ENCODE data around the gene C19orf73.

C19orf73 gene

GRCh38 chr19:49136771-49137171, 17.8 kb upstream of the C19orf73 start:
- Histone ChIP-seq H3K79me1 (ENCODE audit: low read length) (no peaks in the 10 kb centered on the region), H4K12ac (ENCODE audit: low read depth, low read length) (no peak overlapping the region), H3K9me3 (ENCODE audit: insufficient read depth, low read depth, low read length) (peaks cover 12% of the 10 kb centered on the region), H2BK120ac (ENCODE audit: insufficient read depth, low read length, poor library complexity) (no peak overlapping the region), H3K27ac (ENCODE audit: low read depth, low read length) (no peak overlapping the region), H3K18ac (ENCODE audit: low read length) (no peak overlapping the region), H3K79me2 (ENCODE audit: control insufficient read depth, insufficient read depth, low read length, poor library complexity) (no peaks in the 10 kb centered on the region), H3K4me2 (ENCODE audit: low read length) (no peak overlapping the region), H2AFZ (ENCODE audit: insufficient read depth, low read length, poor library complexity) (no peak overlapping the region), H3K9ac (ENCODE audit: low read length) (no peak overlapping the region), H4K91ac (ENCODE audit: low read depth, low read length) (no peak overlapping the region), H3K27me3 (ENCODE audit: insufficient read depth, low read length) (no peaks in the 10 kb centered on the region), H3K4ac (ENCODE audit: low read depth, low read length) (no peak overlapping the region), H4K8ac (ENCODE audit: low read depth, low read length) (no peak overlapping the region), H3K4me3 (ENCODE audit: low read depth, low read length) (no peak overlapping the region), H3K36me3 (ENCODE audit: control insufficient read depth in 1 of 2, insufficient read depth in 2 of 2, low read length in 2 of 2) (no peaks in the 10 kb centered on the region), H2BK5ac (ENCODE audit: low read depth, low read length, poor library complexity) (no peak overlapping the region), H3K14ac (ENCODE audit: low read length) (no peak overlapping the region), H3K23ac (ENCODE audit: low read length) (no peak overlapping the region), H3K4me1 (ENCODE audit: control insufficient read depth in 1 of 2, insufficient read depth in 2 of 2, low read length in 2 of 2) (no peaks in the 10 kb centered on the region), H2AK5ac (ENCODE audit: low read length) (no peak overlapping the region), H2BK12ac (ENCODE audit: low read length) (no peak overlapping the region)
- peak; percentile 73 to 79 for DNase-seq
- WGBS (ENCODE audit: extremely low coverage, insufficient coverage, insufficient read length) = no CpG with 5 or more reads among the region's 10 CpGs

- no peak for DNase-seq
- H3K9ac ChIP-seq (ENCODE audit: low read length) = no peak overlapping the region
- no peaks in the 10 kb centered on the region for H3K36me3 ChIP-seq (ENCODE audit: control insufficient read depth in 1 of 2, insufficient read depth in 2 of 2, low read length in 2 of 2)
These were observed 16.7 kb upstream of the C19orf73 start for GRCh38 chr19:49135686-49136085.

GRCh38 chr19:49133621-49134454, 14.9 kb upstream of the C19orf73 start:
- Histone ChIP-seq H2AK5ac (ENCODE audit: low read length) (no peak overlapping the region), H3K27ac (ENCODE audit: low read depth, low read length) (no peak overlapping the region), H4K8ac (ENCODE audit: low read depth, low read length) (no peak overlapping the region), H3K23ac (ENCODE audit: low read length) (no peak overlapping the region), H3K14ac (ENCODE audit: low read length) (no peak overlapping the region), H3K9me3 (ENCODE audit: insufficient read depth, low read depth, low read length) (peaks cover 19% of the 10 kb centered on the region), H4K91ac (ENCODE audit: low read depth, low read length) (no peak overlapping the region), H2BK120ac (ENCODE audit: insufficient read depth, low read length, poor library complexity) (no peak overlapping the region), H3K4me1 (ENCODE audit: control insufficient read depth in 1 of 2, insufficient read depth in 2 of 2, low read length in 2 of 2) (no peaks in the 10 kb centered on the region), H3K4me3 (ENCODE audit: low read depth, low read length) (no peak overlapping the region), H2BK12ac (ENCODE audit: low read length) (no peak overlapping the region), H4K12ac (ENCODE audit: low read depth, low read length) (no peak overlapping the region), H3K4me2 (ENCODE audit: low read length) (no peak overlapping the region), H2BK5ac (ENCODE audit: low read depth, low read length, poor library complexity) (no peak overlapping the region), H3K9ac (ENCODE audit: low read length) (no peak overlapping the region), H3K79me2 (ENCODE audit: control insufficient read depth, insufficient read depth, low read length, poor library complexity) (no peaks in the 10 kb centered on the region), H3K4ac (ENCODE audit: low read depth, low read length) (no peak overlapping the region), H3K79me1 (ENCODE audit: low read length) (no peaks in the 10 kb centered on the region), H2AFZ (ENCODE audit: insufficient read depth, low read length, poor library complexity) (no peak overlapping the region), H3K36me3 (ENCODE audit: control insufficient read depth in 1 of 2, insufficient read depth in 2 of 2, low read length in 2 of 2) (no peaks in the 10 kb centered on the region), H3K27me3 (ENCODE audit: insufficient read depth, low read length) (no peaks in the 10 kb centered on the region), H3K18ac (ENCODE audit: low read length) (no peak overlapping the region)
- DNase-seq = peak; percentile 36 to 45
- WGBS (ENCODE audit: extremely low coverage, insufficient coverage, insufficient read length) = no CpG with 5 or more reads among the region's 42 CpGs

More at GRCh38 chr19:49135686-49136085, 16.7 kb upstream of the C19orf73 start:
- no peaks in the 10 kb centered on the region for H3K79me2 ChIP-seq (ENCODE audit: control insufficient read depth, insufficient read depth, low read length, poor library complexity)
- no CpG with 5 or more reads among the region's 5 CpGs for WGBS (ENCODE audit: extremely low coverage, insufficient coverage, insufficient read length)
- H4K91ac ChIP-seq (ENCODE audit: low read depth, low read length) = no peak overlapping the region
- no peak overlapping the region for H2AK5ac ChIP-seq (ENCODE audit: low read length)
- no peak overlapping the region for H3K4ac ChIP-seq (ENCODE audit: low read depth, low read length)
- no peak overlapping the region for H2BK5ac ChIP-seq (ENCODE audit: low read depth, low read length, poor library complexity)
- no peak overlapping the region for H3K27ac ChIP-seq (ENCODE audit: low read depth, low read length)
- H2AFZ ChIP-seq (ENCODE audit: insufficient read depth, low read length, poor library complexity) = no peak overlapping the region
- H4K8ac ChIP-seq (ENCODE audit: low read depth, low read length) = no peak overlapping the region
- H2BK12ac ChIP-seq (ENCODE audit: low read length) = no peak overlapping the region
- no peak overlapping the region for H3K4me3 ChIP-seq (ENCODE audit: low read depth, low read length)
- no peak overlapping the region for H3K4me2 ChIP-seq (ENCODE audit: low read length)
- peaks cover 9% of the 10 kb centered on the region for H3K9me3 ChIP-seq (ENCODE audit: insufficient read depth, low read depth, low read length)
- no peak overlapping the region for H4K12ac ChIP-seq (ENCODE audit: low read depth, low read length)
- no peaks in the 10 kb centered on the region for H3K4me1 ChIP-seq (ENCODE audit: control insufficient read depth in 1 of 2, insufficient read depth in 2 of 2, low read length in 2 of 2)
- no peak overlapping the region for H3K23ac ChIP-seq (ENCODE audit: low read length)
- H2BK120ac ChIP-seq (ENCODE audit: insufficient read depth, low read length, poor library complexity) = no peak overlapping the region
- no peaks in the 10 kb centered on the region for H3K79me1 ChIP-seq (ENCODE audit: low read length)
- H3K18ac ChIP-seq (ENCODE audit: low read length) = no peak overlapping the region
- H3K14ac ChIP-seq (ENCODE audit: low read length) = no peak overlapping the region
- H3K27me3 ChIP-seq (ENCODE audit: insufficient read depth, low read length) = no peaks in the 10 kb centered on the region

- H3K79me2 ChIP-seq (ENCODE audit: control insufficient read depth, insufficient read depth, low read length, poor library complexity) = no peaks in the 10 kb centered on the region
- no peak overlapping the region for H2BK120ac ChIP-seq (ENCODE audit: insufficient read depth, low read length, poor library complexity)
- H2BK5ac ChIP-seq (ENCODE audit: low read depth, low read length, poor library complexity) = no peak overlapping the region
- H3K9me3 ChIP-seq (ENCODE audit: insufficient read depth, low read depth, low read length) = peaks cover 19% of the 10 kb centered on the region
- no peaks in the 10 kb centered on the region for H3K79me1 ChIP-seq (ENCODE audit: low read length)
- no peak overlapping the region for H3K18ac ChIP-seq (ENCODE audit: low read length)
- no peak overlapping the region for H2BK12ac ChIP-seq (ENCODE audit: low read length)
- no CpG with 5 or more reads among the region's 49 CpGs for WGBS (ENCODE audit: extremely low coverage, insufficient coverage, insufficient read length)
- no peak overlapping the region for H3K4ac ChIP-seq (ENCODE audit: low read depth, low read length)
- H3K23ac ChIP-seq (ENCODE audit: low read length) = no peak overlapping the region
- H2AK5ac ChIP-seq (ENCODE audit: low read length) = no peak overlapping the region
- no peak overlapping the region for H4K8ac ChIP-seq (ENCODE audit: low read depth, low read length)
- H3K9ac ChIP-seq (ENCODE audit: low read length) = no peak overlapping the region
- H3K14ac ChIP-seq (ENCODE audit: low read length) = no peak overlapping the region
- H2AFZ ChIP-seq (ENCODE audit: insufficient read depth, low read length, poor library complexity) = no peak overlapping the region
- no peak overlapping the region for H4K12ac ChIP-seq (ENCODE audit: low read depth, low read length)
- no peak for DNase-seq
- H4K91ac ChIP-seq (ENCODE audit: low read depth, low read length) = no peak overlapping the region
- peaks cover 0 to 2% of the 10 kb centered on the region in 2 experiments for H3K4me1 ChIP-seq (ENCODE audit: control insufficient read depth in 1 of 2, insufficient read depth in 2 of 2, low read length in 2 of 2)
- no peaks in the 10 kb centered on the region for H3K27me3 ChIP-seq (ENCODE audit: insufficient read depth, low read length)
- H3K36me3 ChIP-seq (ENCODE audit: control insufficient read depth in 1 of 2, insufficient read depth in 2 of 2, low read length in 2 of 2) = no peaks in the 10 kb centered on the region
- H3K27ac ChIP-seq (ENCODE audit: low read depth, low read length) = no peak overlapping the region
- H3K4me2 ChIP-seq (ENCODE audit: low read length) = no peak overlapping the region
- H3K4me3 ChIP-seq (ENCODE audit: low read depth, low read length) = no peak overlapping the region
These were observed 14.1 kb upstream of the C19orf73 start for GRCh38 chr19:49132974-49133609.
